Stimulated activated naive CD8-positive, alpha-beta T cell treated with anti-CD3 and anti-CD28 coated beads, Interleukin-15, amount 100 ng/mL, for 72 hours (primary cell): Measurements from ENCODE around the gene CLRN3.

Experiments
- ATAC-seq: fragments of 150-1000 bp; cut with Tn5 transposase; 2 replicates; pipeline ENCODE4 v1.10.0; 2021; ENCODE audit warnings: mild to moderate bottlenecking, moderate library complexity
- DNase-seq, 2 donors: peaks; one replicate each; pipeline ENCODE4 v3.0.0; 2021 to 2022
- H3K27ac Mint-ChIP-seq, 2 donors: one replicate each; pipeline ENCODE4 v1.8.0; 2022; ENCODE audit warnings: mild to moderate bottlenecking in 2 of 2, mixed read lengths in 2 of 2, moderate library complexity in 2 of 2
- H3K27me3 Mint-ChIP-seq: one replicate; pipeline ENCODE4 v1.8.0; 2022; ENCODE audit warnings: mixed read lengths
- H3K4me1 Mint-ChIP-seq: one replicate; pipeline ENCODE4 v1.8.0; 2022; ENCODE audit warnings: mild to moderate bottlenecking, mixed read lengths
- H3K4me3 Mint-ChIP-seq, 2 donors: one replicate each; pipeline ENCODE4 v1.8.0; 2022; ENCODE audit warnings: mild to moderate bottlenecking in 2 of 2, mixed read lengths in 2 of 2, moderate library complexity in 1 of 2
- H3K9me3 Mint-ChIP-seq, 2 donors: one replicate each; pipeline ENCODE4 v1.8.0; 2022; ENCODE audit warnings: mixed read lengths in 2 of 2

The CLRN3 gene

DNA sequence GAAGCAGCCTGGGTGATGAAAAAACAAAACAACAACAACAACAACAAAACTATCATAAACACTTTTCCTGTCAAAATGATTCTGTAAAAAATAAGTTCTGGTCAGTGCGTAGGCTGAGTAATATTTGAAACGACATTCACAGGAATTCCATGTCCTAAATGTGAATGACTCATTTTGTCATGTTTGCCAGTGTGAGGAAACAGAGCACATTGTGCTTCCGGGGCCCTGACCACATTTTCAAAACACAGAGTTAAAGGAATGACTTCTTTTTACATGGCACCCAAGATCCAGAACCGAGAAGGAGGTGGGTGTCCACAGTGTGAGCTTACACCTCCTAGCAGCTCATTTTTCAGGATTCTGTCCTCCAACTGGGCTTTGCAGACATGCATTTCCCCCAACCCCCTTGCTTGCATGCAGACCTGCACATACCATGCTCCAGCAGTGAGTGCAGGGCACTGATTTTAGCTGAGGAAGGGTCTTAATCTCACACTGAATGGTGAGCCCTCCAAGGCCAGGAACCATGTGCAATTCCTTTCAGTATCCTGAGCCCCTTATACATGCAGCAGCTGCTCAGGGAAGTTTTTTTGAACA, 3.0 kb downstream of the CLRN3 start:
- ATAC-seq = no peak
- H3K27me3 Mint-ChIP-seq = peaks cover 34% of the 10 kb centered on the region
- peaks cover 2% of the 10 kb centered on the region for H3K4me1 Mint-ChIP-seq
- H3K4me3 Mint-ChIP-seq = no peak overlapping the region
- no peak for DNase-seq
- no peaks in the 10 kb centered on the region for H3K9me3 Mint-ChIP-seq
- H3K27ac Mint-ChIP-seq = no peak overlapping the region

DNA sequence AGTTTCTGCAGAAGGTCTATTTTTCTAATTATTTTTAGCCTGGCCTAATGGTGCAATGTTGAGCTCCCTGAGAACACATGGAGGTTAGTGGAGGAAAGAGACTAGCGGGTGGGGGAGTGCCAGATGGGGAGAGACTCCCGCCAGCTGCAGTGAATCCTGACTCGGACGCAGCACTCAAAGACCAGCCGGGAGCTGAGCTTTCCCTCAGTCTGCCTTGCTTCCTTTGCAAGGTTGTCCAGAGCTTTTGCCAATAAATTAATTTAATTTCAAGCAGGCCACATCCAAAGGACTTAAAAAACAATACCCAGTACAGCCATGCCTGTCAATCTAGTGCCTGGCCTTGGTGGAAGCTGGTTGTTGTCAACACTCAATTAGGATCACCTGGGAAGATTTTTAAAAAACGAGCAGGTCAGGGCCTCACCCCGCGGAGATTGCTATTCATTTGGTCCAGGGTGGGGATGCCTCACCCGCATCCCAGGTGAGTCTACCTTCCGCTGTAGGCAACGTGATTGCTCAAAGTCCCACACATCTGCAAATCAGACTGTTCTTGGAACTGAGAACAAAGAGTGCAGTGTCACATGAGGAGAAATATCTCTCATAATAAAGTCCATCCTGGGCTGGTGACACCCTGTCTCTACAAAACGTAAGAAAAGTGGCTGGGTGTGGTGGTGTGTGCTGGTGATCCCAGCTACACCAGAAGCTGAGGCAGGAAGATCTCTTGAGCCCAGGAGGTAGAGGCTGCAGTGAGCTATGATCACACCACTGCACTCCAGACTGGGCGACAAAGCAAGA, 4.0 kb downstream of the CLRN3 start:
- H3K27ac Mint-ChIP-seq = no peak overlapping the region
- DNase-seq (no peak), ATAC-seq (no peak)
- peaks cover 27% of the 10 kb centered on the region for H3K27me3 Mint-ChIP-seq
- no peaks in the 10 kb centered on the region for H3K9me3 Mint-ChIP-seq
- no peaks in the 10 kb centered on the region for H3K4me1 Mint-ChIP-seq
- no peak overlapping the region for H3K4me3 Mint-ChIP-seq

DNA sequence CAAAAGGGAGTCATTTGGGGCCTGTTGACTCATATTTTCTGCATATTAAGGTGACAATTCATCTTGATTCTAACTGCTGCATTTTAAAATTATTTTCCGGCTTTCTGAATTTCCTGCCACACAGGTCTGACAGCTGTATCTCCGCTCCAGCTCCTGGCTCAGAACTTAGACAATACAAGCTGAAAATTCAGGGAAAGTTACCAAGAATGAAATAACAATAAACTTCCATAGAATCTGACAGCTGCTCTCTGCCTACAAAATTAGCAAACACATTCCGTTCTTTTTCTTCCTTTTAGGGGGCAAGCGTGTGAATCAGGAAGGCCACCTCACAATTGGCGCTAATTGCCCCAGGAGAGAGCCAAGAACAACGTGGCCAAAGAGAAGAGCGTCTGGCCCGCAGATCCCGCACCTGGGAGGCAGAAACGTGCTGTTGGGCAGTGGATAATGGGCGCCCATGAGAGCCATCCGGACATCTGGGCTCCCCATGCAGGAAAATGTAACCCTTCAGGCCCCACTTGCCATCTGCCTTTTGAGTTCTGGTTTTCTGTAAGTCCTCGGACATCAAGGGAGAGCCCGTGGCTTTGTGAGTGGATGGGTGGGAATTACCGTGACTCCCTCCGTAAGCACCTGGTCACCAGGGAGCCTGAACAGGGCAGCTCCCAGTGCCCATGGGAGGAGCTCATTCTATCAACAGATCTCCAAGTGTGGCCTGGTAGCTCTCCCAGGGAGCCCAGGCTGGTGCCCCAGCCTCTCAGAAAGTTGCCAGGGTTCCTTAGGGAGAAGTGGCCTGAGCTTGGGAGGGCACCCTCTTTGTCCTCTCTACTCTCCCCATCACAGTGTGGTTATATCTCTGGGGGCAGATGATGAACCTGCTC, 5.0 kb downstream of the CLRN3 start:
- Mint-ChIP-seq H3K9me3 (no peaks in the 10 kb centered on the region), H3K27ac (no peak overlapping the region), H3K4me1 (no peaks in the 10 kb centered on the region), H3K4me3 (no peak overlapping the region), H3K27me3 (peaks cover 17% of the 10 kb centered on the region)
- ATAC-seq (no peak), DNase-seq (no peak)

DNA sequence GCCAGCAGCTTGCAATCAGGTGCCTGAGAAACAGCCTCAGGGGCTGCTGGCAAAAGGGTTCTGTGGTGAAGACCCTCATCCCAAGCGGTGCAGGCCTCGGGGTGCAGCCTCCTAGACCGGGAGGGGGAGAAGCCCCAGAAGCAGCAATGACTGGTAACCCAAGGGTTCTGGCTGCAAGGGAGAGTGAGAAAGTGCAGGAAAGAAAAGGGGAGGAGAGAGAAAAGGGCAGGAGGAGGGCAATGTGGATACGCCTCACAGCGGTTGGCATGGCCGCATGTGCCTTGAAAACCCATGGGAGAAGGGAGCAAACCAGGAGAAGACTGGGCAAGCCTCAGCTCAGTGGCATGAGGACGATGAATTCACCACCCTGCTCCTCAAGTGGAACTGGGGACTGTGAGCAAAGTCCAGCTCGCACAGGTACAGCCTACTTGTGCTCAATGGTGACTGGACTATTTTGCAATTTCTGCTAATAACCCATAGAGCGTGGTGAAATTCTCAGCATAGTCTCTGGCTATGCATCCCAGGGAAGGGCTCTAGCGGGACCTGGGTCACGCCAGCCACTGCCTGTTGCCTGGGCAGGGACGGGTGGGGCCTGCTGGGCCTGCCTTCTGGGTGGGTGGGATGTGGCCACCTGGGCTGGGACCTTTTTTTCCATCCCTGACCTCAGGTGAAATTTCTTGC, 6.2 kb downstream of the CLRN3 start:
- H3K9me3 Mint-ChIP-seq = no peaks in the 10 kb centered on the region
- peaks cover 13% of the 10 kb centered on the region for H3K27me3 Mint-ChIP-seq
- no peak overlapping the region for H3K4me3 Mint-ChIP-seq
- ATAC-seq (no peak), DNase-seq (no peak)
- no peak overlapping the region for H3K27ac Mint-ChIP-seq
- H3K4me1 Mint-ChIP-seq = no peaks in the 10 kb centered on the region

DNA sequence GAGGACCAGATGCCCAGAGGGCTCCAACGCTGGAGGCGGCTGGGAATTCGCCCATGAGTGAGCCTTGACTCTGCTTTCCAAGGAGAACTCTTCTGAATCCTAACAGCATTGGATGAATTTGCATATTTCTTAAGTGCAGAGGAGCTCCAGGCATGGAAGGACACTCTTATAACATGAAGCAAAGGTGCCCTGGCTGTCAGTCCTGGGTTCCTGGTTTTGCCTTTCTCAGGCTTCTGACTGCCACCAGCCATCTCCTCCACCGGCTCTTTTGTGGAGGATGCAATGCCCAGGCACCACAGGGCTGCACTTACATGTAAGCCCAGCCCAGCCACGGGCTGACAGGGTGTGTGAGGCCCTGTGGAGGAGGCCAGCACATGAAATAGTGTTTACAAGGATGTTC, 8.2 kb downstream of the CLRN3 start:
- H3K27me3 Mint-ChIP-seq = peaks cover 13% of the 10 kb centered on the region
- no peak overlapping the region for H3K4me3 Mint-ChIP-seq
- no peak for ATAC-seq

DNA sequence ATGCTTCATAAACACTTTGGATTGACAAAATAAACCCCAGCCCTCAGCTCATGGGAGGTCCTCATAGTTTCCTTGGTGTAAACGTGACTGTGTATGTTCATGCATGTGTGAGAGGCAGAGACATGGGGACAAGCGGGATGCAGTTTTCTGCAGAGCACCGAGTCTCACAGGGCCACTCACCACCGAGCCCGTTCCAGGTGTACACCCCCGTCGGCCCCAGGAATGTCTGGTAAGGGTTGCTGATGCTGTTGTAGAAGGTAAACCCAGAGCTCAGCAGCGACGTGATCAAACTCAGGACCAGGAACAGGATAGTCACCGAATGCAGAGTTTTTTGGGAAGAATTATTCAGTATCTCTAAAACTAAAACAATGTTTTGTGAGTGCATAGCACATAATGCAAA, 9.2 kb downstream of the CLRN3 start:
- DNase-seq = no peak
- ATAC-seq = no peak
- Mint-ChIP-seq H3K27me3 (peaks cover 11% of the 10 kb centered on the region), H3K4me1 (peaks cover 8% of the 10 kb centered on the region), H3K27ac (no peak overlapping the region), H3K4me3 (no peak overlapping the region), H3K9me3 (no peaks in the 10 kb centered on the region)

More for the DNA sequence above, 8.2 kb downstream of the CLRN3 start:
- peaks cover 8% of the 10 kb centered on the region for H3K4me1 Mint-ChIP-seq
- H3K27ac Mint-ChIP-seq = no peak overlapping the region
- no peaks in the 10 kb centered on the region for H3K9me3 Mint-ChIP-seq
- no peak for DNase-seq

DNA sequence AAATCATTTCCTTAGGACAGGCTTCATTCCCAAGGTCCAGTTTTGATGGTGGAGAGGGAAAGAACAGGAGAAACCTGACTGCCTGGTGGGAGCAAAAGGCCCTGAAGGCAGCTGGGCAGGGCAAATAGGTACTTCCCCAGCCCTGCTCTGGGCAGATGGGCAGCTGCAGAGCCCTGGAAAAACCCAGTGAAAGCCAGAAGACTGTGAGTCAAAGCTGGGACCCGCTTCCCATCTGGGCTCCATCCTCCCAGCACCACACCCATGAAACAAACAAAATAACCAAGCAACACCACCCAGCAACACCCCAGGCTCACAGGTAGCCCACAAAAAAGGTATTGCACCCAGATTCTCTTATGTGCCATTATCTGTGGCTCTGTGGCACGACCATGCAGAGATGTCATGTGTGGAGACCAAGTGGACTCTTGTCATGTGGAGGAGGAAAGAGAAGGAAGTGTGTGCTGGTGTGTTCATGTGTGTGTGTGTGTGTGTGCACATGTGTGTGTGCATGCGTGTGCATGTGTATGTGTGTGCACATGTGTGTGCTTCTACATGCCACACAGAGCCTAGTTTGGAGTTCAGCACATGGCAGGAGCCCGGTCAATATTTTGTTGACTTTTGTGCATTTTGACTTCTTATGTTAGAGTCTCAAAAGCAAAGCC, 9.8 kb downstream of the CLRN3 start:
- H3K27ac Mint-ChIP-seq = no peak overlapping the region
- H3K27me3 Mint-ChIP-seq = peaks cover 5% of the 10 kb centered on the region
- H3K9me3 Mint-ChIP-seq = no peaks in the 10 kb centered on the region
- peaks cover 8% of the 10 kb centered on the region for H3K4me1 Mint-ChIP-seq
- no peak overlapping the region for H3K4me3 Mint-ChIP-seq
- ATAC-seq (no peak), DNase-seq (no peak)

DNA sequence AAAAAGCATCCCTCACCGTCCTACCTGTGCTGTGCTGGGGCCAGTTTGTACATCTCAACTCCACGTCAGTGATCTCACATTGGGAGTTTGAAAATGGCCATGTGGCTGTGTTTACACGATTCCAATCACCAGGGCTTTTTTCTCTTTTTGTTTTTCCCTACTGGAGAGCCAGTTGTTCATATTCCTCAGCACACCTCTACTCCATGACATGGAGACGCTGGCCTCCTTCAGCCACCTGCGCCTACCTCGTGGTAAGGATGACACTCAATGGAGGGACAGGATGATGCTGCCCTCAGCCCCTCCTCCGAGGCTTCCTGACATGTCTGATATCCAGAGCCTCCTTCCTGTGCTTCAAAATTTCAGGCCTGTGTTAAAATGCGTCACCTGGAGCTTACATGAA, 10.3 kb downstream of the CLRN3 start:
- H3K4me1 Mint-ChIP-seq = peaks cover 8% of the 10 kb centered on the region
- no peak for DNase-seq
- H3K4me3 Mint-ChIP-seq = no peak overlapping the region
- H3K9me3 Mint-ChIP-seq = no peaks in the 10 kb centered on the region
- ATAC-seq = no peak
- H3K27ac Mint-ChIP-seq = peak overlapping the region in 1 of 2 donors; percentile 68
- peaks cover 3% of the 10 kb centered on the region for H3K27me3 Mint-ChIP-seq

DNA sequence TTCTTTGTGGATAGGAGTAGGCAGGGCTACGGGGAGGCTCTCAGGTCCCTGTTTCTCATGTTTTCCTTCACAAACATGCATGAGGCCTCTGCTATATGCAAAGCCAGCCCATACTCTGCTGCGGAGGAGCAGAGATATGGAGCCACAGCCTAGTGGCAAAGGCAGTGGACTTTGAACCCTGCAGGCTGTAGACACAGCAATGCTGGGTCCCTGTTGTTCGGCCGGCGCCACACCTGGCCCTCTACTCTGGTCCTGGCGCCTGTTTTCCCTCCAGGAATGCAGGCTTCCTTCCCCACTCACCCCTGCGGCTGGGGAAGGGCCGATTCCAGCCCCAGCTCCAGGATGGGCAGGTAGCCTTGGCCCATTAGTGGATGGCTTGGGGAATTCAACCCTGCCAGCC, 11.5 kb downstream of the CLRN3 start:
- H3K4me3 Mint-ChIP-seq = no peak overlapping the region
- ATAC-seq (no peak), DNase-seq (no peak)
- peaks cover 8% of the 10 kb centered on the region for H3K4me1 Mint-ChIP-seq
- no peaks in the 10 kb centered on the region for H3K9me3 Mint-ChIP-seq
- peaks cover 7% of the 10 kb centered on the region for H3K27me3 Mint-ChIP-seq
- H3K27ac Mint-ChIP-seq = no peak overlapping the region

DNA sequence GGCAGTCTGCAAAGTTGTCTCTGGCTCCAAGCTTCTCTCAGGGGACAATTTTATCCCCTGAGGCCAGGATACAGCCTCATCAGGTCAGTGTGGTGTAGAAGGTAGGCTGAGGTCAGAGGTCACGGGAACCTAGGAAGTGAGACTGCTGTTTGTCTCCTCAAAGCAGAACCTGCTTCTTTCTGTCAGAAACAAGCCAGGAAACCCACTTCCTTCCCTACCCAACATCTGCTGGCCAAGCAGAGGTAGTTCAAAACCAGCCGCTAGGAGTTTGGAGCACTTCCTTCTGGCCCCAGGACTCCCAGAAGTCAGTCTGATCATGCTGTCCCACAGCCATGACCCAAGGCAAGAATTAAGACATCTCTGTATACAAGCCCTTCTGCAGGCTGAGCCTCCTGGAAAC, 12.2 kb downstream of the CLRN3 start:
- Mint-ChIP-seq H3K4me3 (no peak overlapping the region), H3K27ac (no peak overlapping the region), H3K9me3 (no peaks in the 10 kb centered on the region), H3K4me1 (peaks cover 8% of the 10 kb centered on the region), H3K27me3 (peaks cover 7% of the 10 kb centered on the region)
- no peak for DNase-seq
- peak; percentile 19 for ATAC-seq

DNA sequence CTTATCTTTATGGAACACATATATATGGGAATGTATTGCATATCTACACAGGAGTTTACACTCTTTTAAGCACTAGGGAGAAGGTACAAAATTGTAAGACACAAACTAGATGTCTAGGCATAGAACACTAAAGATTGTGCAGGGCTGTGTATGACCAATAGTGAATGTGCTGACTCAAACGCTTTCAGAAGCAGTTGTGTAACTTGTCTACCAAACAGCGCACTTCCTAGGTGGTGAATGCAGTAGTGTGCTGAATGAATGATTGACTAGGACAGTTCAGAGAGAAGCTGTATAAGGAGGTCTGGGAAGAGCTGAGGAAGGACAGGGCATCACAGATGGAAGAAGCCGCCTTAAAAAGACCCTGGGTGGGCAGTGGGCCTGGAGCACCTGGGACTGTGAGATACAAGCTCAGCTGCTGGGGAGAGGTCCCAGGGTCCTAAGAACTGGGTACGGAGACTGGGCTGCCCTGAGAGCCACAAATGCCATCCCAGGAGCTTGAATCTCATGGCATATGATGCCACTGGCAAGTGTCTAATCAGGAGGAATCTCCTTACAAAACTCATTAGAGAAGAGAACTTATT, 14.2 kb downstream of the CLRN3 start:
- no peaks in the 10 kb centered on the region for H3K9me3 Mint-ChIP-seq
- DNase-seq = no peak

DNA sequence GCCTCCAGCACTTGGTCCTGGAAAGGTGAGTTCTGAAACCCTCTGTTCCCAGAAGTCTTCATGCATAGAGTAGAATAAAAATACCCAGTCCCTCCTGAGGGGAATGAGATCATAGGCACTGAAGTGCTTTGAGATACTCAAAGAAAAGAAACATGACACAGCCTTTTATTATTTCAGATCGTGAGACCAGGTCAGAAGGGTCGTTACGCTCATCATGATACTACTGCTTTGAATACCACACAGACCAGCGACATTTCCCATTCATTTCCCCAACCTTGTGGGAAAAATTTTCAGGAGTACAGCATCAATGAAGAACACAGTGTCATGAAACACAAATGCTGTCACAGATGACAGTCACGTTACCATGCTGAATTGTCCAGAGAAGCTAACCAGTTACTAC, 15.0 kb downstream of the CLRN3 start:
- peaks cover 8% of the 10 kb centered on the region for H3K4me1 Mint-ChIP-seq
- ATAC-seq (no peak), DNase-seq (no peak)
- peaks cover 7% of the 10 kb centered on the region for H3K27me3 Mint-ChIP-seq
- no peak overlapping the region for H3K27ac Mint-ChIP-seq
- H3K4me3 Mint-ChIP-seq = no peak overlapping the region
- no peaks in the 10 kb centered on the region for H3K9me3 Mint-ChIP-seq

More for the DNA sequence above, 14.2 kb downstream of the CLRN3 start:
- H3K4me1 Mint-ChIP-seq = peaks cover 8% of the 10 kb centered on the region
- ATAC-seq = no peak
- peaks cover 7% of the 10 kb centered on the region for H3K27me3 Mint-ChIP-seq
- H3K27ac Mint-ChIP-seq = no peak overlapping the region
- no peak overlapping the region for H3K4me3 Mint-ChIP-seq

DNA sequence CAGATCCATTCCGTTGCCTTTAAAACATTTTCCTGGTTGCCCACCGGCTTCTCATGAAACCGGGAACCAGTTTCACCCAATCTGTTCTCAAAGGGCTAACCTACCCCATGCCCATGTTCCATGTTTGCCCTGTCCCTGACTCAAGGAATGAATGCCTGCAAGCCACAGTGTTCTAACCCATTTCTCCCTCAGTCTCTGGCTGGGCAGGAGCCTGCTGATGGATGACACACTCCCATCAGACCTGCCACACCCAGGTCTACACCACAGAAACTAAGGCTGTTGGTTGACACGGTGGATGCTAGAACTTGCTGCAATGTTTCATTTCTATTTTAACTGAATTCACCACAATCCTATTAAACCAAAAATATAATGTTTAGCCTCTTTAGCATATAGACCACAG, 15.6 kb downstream of the CLRN3 start:
- DNase-seq = no peak
- Mint-ChIP-seq H3K4me3 (no peak overlapping the region), H3K9me3 (no peaks in the 10 kb centered on the region), H3K4me1 (peaks cover 8% of the 10 kb centered on the region), H3K27ac (no peak overlapping the region), H3K27me3 (peaks cover 7% of the 10 kb centered on the region)
- ATAC-seq = no peak

DNA sequence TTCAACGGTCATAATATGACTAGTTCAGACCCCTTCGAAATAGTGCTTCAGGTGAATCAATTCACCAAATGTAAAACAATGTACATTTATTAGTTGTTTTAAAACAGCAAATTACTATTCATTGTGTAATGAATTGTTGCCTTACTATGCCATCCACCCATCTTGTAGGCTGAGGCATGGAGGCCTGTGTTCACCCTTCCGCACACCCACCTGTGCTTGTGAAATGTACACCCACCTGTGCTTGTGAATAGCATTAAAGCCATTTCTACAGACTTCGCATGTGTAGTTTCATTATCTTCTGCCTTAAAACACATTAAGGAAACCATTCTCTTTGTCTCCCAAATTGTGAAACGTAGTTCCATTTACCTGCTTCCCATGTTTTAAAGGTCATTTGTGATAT, 16.8 kb downstream of the CLRN3 start:
- Mint-ChIP-seq H3K27me3 (peaks cover 14% of the 10 kb centered on the region), H3K9me3 (no peaks in the 10 kb centered on the region), H3K4me3 (no peak overlapping the region), H3K4me1 (peaks cover 8% of the 10 kb centered on the region), H3K27ac (no peak overlapping the region)
- ATAC-seq (no peak), DNase-seq (no peak)

DNA sequence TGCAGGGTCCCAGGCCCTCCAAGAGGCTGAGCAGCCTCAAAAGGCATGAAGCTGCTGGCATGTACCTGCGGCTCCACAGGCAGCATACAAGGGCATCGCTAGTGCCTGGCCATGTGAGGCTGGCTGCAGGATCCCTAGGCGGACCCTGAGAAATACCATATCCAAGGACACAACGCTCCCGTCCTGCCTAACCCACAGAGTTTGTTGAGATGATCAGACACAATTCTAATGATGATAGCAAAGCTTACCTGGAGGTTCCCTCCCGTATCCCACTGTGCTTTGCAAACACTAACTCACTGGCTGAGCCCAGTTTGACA, 17.3 kb downstream of the CLRN3 start:
- DNase-seq (no peak), ATAC-seq (no peak)
- no peaks in the 10 kb centered on the region for H3K9me3 Mint-ChIP-seq
- peaks cover 3% of the 10 kb centered on the region for H3K4me1 Mint-ChIP-seq
- H3K27ac Mint-ChIP-seq = peak overlapping the region in 1 of 2 donors; percentile 58
- H3K27me3 Mint-ChIP-seq = peaks cover 19% of the 10 kb centered on the region
- no peak overlapping the region for H3K4me3 Mint-ChIP-seq
